IPS-NIHi11 (cell line): ENCODE data around the gene GALNS.
"Not testable (repeated sequence)": the region's sequence is repeated elsewhere in the genome, so short reads cannot be mapped to it uniquely, and the experiment has no call there.

Experiments used
- DNase-seq: peaks from one replicate; pipeline ENCODE4 v3.0.0; 2012; ENCODE audit warnings: mixed read lengths, low spot score

The GALNS gene, protein sequence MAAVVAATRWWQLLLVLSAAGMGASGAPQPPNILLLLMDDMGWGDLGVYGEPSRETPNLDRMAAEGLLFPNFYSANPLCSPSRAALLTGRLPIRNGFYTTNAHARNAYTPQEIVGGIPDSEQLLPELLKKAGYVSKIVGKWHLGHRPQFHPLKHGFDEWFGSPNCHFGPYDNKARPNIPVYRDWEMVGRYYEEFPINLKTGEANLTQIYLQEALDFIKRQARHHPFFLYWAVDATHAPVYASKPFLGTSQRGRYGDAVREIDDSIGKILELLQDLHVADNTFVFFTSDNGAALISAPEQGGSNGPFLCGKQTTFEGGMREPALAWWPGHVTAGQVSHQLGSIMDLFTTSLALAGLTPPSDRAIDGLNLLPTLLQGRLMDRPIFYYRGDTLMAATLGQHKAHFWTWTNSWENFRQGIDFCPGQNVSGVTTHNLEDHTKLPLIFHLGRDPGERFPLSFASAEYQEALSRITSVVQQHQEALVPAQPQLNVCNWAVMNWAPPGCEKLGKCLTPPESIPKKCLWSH

DNA sequence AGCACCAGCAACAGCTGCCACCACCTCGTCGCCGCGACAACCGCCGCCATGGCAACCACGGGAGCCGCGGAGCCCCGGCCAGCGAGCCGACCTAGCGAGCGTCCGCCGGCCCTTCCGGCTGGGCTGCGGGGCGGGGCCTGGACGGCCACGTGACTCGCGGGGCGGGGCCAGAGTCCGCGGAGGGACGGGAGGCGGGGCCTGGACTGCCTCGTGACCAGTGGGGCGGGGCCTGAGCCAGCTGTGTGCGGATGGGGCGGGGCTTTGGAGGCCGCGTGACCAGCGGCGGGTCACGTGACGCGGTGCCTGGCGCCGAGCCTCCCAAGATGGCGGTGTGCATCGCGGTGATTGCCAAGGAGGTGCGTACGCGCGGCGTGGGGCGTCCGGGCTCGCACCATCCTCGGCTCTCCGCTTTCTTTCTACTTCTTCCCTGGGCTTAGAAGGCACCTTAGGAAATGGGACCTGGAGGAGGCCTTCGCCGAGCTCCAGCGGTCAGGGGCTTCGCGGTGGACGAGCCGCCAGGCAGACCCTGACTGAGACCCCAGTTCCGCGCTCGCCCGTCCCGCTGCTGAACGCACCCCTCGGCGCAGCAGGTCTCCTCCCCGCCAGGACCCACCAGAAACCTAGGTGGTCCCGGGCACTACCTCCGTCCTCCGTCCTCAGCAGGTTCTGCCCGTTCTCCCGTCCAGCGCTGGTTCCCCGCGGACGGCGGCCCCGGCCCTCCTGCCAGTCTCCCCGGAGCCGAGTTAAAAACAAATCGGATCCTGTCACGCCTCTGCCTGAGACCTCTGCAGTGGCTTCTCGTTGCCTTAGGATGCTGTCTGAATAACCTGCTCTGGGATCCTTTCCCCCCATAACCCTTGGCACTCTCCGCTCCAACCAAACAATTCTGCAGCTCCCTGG is at the start of gene GALNS, which contains the start of gene TRAPPC2L:
Gene GALNS, minus strand, starts transcription at position 120 of the 900 bp plus-strand sequence. Its CDS starts 70 bp downstream, at position 50.
Gene TRAPPC2L, plus strand, starts transcription at position 300 of the 900 bp plus-strand sequence. Its CDS starts 24 bp downstream, at position 324.
- DNase-seq, result peak; percentile 100

DNA sequence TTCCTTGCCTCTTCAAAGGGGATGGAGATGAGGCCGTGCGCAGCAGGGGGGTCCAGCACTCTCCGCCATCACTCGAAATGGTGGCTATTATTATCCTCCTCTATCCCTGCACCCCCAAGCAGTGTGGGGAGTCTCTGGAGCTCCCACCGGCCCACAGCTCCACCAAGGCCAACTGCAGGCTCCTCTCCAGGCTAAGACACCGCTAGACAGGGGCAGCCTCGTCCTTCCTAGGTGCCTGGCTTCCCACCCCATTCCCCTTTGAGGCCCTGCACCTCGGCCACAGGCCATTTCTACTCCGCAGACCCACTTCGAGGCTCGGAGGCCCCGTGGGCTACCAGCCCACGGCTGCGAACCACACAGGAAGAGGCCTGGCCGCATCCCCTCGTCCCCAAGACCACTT is 49.3 kb upstream of the GALNS start:
- DNase-seq, result no peak

DNA sequence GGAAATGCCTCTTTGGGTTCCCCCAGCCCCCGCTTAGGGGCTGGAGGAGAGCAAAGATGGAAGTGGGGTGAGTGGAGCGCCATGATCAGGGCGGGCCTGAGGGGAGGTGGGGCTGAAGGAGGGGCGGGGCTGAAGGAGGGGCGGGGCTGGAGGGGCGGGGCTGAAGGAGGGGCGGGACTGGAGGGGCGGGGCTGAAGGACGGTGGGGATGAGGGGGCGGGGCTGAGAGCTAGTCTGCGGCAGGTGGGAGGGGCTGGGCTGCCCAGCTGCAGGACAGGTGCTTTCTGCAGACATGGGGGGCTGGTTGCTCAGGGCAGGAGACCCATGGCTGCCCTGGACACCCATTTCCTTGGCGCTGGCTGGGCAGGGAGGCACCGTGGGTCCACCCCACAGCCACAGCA is 48.8 kb upstream of the GALNS start:
- peak; percentile 96 for DNase-seq

DNA sequence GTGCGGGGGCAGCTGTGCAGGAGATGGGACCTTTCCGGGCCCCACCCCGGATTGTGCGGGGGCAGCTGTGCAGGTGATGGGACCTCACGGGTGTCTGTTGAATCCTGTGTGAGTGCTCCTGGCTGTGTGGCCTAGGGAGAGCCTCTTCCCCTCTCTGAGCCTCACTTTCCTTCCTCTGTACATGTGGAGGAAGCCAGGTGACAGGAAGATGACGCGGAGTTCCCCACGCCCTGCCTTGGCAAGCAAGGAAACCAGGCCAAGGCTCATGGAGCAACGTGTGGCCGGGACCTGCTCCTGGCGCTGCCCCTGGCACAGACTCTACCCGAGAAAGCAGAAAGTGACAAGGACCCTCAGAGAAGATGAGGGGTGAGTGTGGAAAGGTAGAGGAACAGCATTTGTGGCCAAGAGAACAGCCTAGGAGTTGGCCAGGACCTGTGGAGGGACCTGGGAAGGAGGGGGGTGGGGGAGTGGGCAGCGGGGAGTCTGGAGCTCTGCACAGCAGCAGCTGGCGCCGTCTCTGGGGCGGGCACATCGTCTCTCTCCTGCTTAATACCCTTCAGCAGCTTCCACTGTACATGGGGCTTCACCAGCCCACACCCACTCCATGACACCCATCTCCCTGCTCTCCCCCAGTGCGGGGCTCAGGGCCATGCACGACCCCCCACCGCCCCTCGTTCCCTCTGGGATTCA is 48.1 kb upstream of the GALNS start:
- DNase-seq, result no peak

DNA sequence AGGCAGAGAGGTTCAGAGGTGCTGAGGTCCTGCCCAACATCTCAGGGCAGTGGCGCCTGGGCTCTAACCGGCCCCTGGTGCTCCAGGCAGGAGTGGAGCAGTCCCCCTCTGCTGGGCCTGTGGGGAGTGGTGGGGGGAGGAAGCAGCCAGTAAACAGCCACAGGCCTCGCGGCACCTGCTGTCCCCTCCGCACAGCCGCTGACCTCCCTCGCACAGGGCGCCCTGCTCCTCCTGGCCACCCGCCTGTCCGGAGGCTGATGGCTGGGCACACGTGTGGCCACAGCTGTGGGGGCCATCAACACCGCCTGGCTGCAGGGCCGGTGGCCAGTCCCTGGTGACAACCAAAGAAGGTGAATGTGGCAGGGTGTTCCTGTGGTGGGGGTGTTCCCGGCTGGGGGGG is 46.5 kb upstream of the GALNS start:
- no peak for DNase-seq

DNA sequence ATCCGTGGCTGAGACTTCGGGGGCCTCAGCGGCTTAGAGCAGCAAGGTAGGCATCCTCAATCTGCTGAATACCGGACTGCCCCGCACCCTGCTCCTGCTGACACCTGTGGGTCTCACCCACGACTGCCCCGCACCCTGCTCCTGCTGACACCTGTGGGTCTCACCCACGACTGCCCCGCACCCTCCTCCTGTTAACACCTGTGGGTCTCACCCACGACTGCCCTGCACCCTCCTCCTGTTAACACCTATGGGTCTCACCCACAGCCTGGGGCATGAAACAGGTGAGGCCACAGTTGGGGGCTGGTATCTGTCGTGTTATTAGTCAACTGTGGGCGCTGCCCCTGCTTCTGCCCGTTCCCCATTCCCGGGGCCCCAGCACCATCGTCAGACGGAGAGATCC is 46.0 kb upstream of the GALNS start:
- no peak for DNase-seq

DNA sequence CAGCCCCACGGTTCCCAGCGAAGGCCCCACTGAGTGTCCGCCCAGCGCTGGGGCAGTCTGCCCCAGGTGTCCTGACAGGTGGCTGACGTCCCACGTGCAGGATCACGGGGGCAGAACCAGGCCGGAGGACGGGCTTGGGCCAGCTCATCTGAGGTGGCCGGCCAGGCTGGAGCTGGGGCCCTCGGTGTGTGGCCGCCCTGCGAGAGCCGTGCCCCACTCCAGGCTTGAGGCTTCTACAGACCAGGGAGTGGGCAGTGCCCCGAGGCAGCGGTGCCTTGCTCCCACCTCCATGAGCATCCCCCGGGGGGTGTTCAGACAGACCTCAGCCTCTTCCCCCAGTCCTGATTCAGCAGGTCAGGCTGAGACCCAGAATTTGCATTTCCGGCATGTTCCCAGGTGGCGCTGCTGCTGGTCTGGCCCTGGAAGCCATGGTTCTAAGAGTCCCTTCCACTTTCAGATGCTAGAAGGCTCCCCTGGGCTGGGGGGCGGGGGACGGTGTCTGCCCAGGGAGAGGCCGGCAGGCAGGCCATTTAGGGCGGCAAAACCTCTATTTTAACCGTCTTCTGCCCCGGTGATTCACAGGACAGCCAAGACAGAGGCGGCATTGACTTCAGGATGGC is 45.1 kb upstream of the GALNS start:
- DNase-seq, result no peak

DNA sequence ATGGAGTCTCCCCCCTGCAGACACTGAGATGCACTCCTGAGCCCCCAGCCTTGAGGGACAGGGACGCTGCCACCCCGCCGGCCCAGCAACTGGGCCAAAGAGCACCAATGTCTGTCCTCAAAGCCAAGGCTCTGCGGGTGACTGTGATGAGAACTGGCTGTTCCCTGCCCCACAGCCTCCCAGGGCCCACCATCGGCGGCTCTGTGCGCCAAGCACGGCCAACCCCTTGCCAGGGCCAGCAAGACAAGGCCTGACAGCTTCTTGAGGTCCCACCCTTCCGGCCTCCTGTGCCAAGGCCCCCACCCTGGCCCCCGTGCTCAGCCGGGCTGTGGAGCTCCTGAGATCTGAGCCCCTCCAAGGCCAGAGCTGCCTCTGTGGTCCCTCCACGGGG is 43.9 kb upstream of the GALNS start:
- no peak for DNase-seq

DNA sequence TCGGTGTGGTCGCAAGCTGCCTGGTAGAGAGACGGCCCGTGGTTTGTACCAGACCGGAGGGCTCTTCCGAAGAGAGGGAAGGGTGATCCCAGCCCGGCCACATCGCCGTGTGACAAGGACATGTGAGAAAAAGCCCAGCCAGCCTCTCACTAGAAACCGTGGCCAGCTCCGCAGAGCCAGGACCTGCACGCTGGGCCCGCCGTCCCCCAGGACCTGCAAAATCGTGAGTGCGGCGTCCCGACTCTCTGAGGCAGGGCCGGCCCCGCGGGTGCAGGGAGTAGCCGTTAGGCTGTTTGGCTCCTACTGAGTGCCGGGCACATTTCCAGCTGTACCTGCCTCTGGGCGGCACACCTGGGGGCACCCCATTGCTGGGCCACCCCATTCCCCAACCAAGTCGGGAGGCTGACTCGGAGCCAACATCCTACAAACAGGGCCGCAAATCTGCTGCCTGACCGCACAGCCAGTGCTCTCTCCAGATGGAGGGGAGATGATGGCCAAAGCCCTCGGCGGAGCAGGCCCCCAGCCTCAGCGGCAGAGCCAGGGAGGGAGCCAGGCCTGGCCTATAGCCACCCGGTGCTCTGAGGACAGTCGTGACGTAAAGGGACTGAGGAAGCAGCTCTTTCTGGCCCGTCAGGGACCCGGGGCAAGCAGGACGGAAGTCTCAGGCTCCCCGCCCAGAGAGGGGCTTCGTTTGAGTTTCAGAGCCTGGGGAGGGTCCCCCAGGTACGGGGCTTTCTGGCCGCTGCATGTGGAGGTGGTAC is 43.3 kb upstream of the GALNS start:
- no peak for DNase-seq

DNA sequence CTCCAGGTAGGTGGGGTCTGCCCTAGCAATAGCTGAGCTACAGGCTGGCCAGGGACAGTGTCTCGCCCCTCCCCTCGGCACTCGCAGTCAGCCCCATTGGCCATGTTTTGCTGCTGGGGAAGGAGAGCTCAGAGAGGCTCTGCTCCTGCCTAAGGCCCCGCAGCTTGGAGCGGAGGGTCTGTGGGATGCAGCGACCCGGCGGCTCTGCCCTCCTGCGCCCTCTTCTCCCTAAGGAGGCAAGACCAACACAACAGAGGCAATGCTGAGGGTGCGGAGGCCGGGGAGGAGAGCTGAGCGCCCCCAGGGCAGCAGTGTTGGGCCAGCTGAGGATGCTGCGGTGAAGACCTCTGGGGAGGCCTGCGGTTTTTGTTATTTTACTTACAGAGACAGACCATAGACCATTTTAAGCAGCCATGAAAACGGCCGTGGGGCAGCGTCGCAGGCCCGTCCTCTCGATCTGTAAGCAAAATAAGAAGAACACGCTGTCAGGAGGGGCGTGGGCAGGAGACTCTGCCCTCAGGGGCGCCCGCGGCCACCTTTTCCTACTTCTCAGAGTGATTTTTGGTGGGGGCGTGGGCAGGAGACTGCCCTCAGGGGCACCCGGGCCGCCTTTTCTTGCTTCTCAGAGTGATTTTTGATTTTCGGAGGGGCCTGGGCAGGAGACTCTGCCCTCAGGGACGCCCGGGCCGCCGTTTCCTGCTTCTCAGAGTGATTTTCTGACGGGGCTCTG is 41.1 kb upstream of the GALNS start:
- DNase-seq, result no peak

DNA sequence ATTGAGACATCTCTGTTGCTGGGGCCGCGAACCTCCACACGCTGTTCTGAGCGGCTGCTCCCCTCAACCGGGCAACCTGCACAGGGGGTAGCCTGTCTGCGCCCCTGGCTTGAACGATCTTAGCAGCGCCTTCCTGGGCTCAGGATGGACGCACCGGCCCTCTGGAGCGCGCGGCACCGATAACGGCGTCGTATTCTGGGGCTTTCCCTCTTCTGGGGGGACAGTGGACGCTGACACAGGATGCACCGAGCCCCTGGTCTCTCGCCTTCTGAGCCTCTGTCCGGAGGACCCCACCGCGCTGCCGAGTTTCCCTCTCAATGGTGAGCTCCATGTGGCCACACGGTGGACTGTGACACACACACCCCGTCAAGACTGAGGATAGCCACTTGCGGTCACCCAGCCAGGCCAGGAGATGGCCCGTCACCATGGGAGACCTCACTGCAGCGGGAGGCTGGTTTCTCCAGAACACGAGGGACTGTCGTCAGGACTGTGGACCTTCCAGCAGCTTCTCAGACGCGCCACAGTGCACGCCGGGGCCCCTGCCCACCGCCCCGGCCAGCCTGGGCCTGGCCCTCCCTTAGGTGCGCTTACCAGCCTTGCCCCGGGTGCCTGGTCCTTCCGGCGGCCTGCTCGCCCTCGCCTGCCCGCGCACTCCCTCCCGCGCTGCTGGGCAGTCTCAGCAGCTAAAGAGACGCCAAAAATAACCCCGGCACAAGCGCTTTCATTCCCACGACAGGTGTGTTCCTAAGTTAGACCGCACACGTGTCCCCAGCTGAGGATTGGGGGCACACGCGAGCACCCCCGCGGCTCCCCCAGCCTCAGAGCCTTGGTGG is 39.7 kb upstream of the GALNS start:
- DNase-seq, result no peak

DNA sequence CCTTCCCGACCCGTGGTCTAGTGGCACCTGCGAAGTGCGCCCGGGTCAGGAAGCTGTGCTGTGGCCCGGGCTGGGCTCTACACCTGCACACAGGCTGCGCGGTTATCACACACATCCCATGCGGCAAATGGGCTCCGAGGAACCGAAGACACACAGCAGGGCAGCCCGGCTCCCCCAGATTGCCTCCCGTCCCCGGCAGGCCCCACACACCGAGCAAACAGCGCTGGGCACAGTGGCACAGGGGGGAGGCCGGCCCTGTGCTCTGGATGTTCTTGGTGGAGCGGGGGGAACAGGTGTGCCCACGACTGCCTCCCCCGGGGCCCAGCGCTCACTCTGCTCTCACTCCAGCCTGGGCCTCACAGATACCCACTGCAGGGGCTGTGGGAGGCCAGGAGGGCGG is 38.6 kb upstream of the GALNS start:
- DNase-seq, result no peak

DNA sequence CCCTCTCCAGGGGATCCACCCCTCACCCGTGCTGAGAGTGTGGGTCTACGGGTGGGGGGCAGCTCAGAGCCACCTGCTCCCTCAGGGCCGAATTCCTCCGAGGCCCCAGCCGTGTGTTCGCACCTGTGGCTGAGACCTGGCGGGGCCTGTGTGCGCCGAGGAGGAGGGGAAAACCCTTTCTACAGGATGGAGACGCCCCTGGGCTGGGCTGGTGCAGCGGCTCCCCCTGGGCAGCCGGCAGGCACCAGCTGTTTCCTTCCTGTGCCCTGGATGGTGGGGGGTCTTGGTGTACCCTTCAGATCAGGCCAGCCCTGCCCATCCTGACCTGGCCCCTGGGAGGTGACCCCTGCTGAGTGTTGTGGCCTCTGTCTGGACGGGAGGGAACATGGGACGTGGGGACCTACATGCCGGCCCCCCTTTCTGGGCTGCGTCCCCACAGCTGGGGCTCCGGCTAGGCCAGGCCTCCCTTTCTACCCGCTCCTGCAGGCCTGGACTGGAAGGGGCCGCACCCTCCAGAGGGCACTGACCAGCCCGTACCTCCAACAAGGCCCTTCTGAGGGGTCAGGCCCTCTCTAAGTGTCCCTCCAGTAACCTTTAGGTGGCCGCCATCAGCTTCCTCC is 38.0 kb upstream of the GALNS start:
- no peak for DNase-seq

DNA sequence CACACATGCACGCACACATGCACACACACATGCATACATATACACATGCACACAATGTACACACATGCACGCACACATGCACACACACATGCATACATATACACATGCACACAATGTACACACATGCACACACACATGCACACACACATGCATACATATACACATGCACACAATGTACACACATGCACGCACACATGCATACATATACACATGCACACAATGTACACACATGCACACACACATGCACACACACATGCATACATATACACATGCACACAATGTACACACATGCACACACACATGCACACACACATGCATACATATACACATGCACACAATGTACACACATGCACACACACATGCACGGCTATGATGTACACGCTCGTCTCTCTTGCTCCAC is 37.5 kb upstream of the GALNS start:
- not testable (repeated sequence) for DNase-seq

DNA sequence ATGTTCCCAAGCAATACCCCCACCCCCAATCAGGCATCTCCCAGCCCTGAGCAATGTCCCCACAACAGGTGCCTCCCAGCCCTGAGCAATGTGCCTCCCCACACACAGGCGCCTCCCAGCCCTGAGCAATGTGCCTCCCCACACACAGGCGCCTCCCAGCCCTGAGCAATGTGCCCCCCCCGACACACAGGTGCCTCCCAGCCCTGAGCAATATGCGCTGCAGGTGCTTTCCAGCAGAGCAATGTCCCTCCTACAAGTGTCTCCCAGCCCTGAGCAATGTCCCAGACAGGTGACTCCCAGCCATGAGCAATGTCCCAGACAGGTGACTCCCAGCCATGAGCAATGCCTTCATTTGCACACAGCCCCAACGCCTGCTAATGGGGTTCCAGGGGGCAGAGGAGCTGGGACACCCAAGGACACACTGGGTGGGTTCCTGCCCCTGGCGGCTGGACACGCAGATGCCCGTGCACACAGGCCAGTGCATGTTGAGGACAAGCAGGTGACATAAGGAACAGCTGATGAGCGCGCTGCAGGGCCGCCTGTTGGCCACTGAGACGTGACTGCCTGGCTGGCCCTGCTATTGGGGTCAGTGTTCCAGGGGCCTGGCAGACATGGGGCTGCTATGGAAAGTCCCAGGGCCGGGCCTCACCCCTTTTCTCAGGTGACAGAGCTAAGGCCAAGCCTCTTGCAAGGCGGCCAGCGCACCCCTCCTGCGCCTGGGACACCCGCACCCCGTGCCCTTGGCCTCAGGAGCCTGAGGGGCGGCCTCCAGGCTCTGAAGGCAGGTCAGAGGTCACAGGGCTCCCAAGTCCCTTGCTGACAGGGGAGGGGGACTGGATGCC is 36.6 kb upstream of the GALNS start:
- no peak for DNase-seq

DNA sequence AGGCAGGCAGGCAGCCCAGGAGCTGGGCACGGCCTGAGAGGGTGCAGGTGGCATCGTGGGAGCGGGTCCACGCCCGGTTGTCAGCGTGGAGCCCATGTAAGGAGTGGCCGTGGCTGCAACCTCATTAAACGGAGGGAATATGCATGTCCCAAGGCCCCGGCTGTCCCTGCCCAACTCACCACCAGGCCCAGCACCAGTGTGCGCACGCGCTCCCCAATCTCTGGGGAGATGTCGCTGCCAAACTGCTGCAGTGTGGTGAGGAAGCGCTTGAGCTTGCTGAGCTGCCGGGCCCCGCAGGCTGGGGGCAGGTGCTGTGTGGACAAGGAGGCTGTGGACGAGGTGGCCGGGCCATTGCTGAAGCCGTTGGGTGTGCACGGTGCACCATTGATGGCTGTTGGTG is 35.3 kb upstream of the GALNS start:
- no peak for DNase-seq

DNA sequence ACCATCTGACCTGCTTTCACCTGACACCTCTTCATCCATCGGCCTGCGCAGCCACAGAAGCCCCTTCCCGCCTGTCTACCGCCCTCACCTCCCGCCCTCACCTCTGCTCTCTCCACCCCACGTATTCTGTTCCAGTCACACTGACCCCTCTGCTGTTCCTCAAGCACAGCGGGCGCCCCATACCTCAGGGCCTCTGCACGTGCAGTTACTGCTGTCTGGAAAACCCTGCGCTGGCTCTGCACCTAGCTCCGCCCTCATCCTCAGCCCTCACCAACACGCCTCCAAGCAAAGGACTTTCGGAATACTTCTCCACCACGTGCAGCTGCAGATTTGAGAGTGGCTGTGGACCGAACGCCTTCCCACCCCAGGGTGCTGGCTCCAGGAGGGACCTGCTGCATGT is 34.3 kb upstream of the GALNS start:
- no peak for DNase-seq
